ENCODE results near the gene CCDC117.
"Not testable (repeated sequence)": the region's sequence is repeated elsewhere in the genome, so short reads cannot be mapped to it uniquely, and the experiment has no call there.

Gene CCDC117

DNA sequence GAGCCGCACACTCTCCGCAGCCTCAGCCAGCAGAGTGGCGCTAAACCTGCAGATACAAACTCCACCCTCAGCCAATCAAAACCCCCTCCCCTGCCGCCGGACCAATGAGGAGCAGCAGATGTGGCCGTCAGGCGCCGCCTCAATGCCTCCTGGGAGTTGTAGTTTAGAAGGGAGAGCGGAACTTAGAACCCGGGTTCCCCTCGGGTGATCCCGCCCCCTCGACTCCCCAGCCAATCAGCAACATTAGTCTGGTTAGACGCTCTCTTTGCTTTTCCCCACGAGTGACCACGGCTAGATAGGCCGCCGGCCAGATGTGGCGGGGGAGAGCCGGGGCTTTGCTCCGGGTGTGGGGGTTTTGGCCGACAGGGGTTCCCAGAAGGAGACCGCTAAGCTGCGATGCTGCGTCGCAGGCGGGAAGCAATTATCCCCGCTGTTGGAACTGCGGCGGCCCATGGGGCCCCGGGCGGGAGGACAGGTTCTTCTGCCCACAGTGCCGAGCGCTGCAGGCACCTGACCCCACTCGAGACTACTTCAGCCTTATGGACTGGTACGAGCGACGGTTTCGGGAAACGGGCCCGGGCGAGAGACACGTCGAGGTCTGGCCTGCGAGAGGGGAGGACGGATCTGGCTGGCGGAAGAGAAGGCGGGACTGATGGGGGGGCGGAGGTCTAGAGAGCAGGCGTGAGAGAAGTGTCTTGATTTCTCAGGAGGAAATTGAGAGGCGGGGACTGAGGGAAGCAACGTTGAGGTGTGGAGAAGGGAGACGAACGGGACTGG is 30.5 kb upstream of the CCDC117 start, which contains the start of the genes CHEK2 and HSCB:
CHEK2 (minus strand) TSS at position 36 of the 777 bp plus-strand sequence. CDS start 7,099 bp downstream, outside the sequence.
HSCB (plus strand) TSS at position 255 of the 777 bp plus-strand sequence; CDS start at position 312, 57 bp downstream.
- peak within 1 kb of the TSS; percentile 96 for H3K4me3 ChIP-seq (ENCODE audit: low read length in 2 of 2)
- peak within 1 kb of the TSS; percentile 96 to 100 for H3K9ac ChIP-seq (ENCODE audit: low read length in 2 of 2)
- H3K36me3 ChIP-seq (ENCODE audit: control insufficient read depth in 2 of 2, insufficient read depth in 2 of 2, low read length in 2 of 2), result peaks cover 10 to 16% of the 10 kb centered on the region in 2 donors
- peaks cover 11% of the 10 kb centered on the region for H3K4me1 ChIP-seq (ENCODE audit: control insufficient read depth, insufficient read depth, low read length)
- no peaks in the 10 kb centered on the region for H3K27me3 ChIP-seq (ENCODE audit: control insufficient read depth in 1 of 2, insufficient read depth in 2 of 2, low read length in 2 of 2)
- H3K9me3 ChIP-seq (ENCODE audit: control insufficient read depth in 2 of 2, low read length in 2 of 2), result no peaks in the 10 kb centered on the region
- H3K27ac ChIP-seq (ENCODE audit: low read length), result peak within 1 kb of the TSS; percentile 96

- H3K27me3 ChIP-seq (ENCODE audit: control insufficient read depth in 1 of 2, insufficient read depth in 2 of 2, low read length in 2 of 2), result no peaks in the 10 kb centered on the region
- H3K27ac ChIP-seq (ENCODE audit: low read length), result peak overlapping the region; percentile 96
- H3K36me3 ChIP-seq (ENCODE audit: control insufficient read depth in 2 of 2, insufficient read depth in 2 of 2, low read length in 2 of 2), result peaks cover 16% of the 10 kb centered on the region in 2 donors
- H3K9ac ChIP-seq (ENCODE audit: low read length in 2 of 2), result peak overlapping the region; percentile 96 to 100
- peaks cover 11% of the 10 kb centered on the region for H3K4me1 ChIP-seq (ENCODE audit: control insufficient read depth, insufficient read depth, low read length)
- peak overlapping the region; percentile 96 for H3K4me3 ChIP-seq (ENCODE audit: low read length in 2 of 2)
- no peaks in the 10 kb centered on the region for H3K9me3 ChIP-seq (ENCODE audit: control insufficient read depth in 2 of 2, low read length in 2 of 2)
These were observed 29.9 kb upstream of the CCDC117 start for GRCh38 chr22:28742562-28742962.

DNA sequence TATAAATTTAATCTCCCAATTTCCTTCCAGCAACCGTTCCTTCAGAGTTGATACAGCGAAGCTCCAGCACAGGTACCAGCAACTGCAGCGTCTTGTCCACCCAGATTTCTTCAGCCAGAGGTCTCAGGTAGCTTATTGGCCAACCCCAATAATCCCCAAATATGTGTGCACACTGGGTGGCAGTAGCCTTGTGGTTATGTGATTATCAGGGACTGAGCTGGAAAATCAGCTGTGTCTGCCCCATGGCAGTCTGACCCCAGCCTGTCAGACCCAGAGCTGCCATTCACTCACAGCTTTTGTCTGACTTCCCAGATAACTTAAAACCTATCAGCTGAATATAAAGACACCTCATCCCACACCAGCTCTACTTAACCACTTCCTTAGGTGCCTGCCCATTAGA is 28.6 kb upstream of the CCDC117 start:
- H3K9ac ChIP-seq (ENCODE audit: low read length in 2 of 2), result no peak overlapping the region
- no peaks in the 10 kb centered on the region for H3K9me3 ChIP-seq (ENCODE audit: control insufficient read depth in 2 of 2, low read length in 2 of 2)
- H3K27ac ChIP-seq (ENCODE audit: low read length), result no peak overlapping the region
- peaks cover 16 to 22% of the 10 kb centered on the region in 2 donors for H3K36me3 ChIP-seq (ENCODE audit: control insufficient read depth in 2 of 2, insufficient read depth in 2 of 2, low read length in 2 of 2)
- no peak overlapping the region for H3K4me3 ChIP-seq (ENCODE audit: low read length in 2 of 2)
- H3K4me1 ChIP-seq (ENCODE audit: control insufficient read depth, insufficient read depth, low read length), result peaks cover 11% of the 10 kb centered on the region
- H3K27me3 ChIP-seq (ENCODE audit: control insufficient read depth in 1 of 2, insufficient read depth in 2 of 2, low read length in 2 of 2), result no peaks in the 10 kb centered on the region

DNA sequence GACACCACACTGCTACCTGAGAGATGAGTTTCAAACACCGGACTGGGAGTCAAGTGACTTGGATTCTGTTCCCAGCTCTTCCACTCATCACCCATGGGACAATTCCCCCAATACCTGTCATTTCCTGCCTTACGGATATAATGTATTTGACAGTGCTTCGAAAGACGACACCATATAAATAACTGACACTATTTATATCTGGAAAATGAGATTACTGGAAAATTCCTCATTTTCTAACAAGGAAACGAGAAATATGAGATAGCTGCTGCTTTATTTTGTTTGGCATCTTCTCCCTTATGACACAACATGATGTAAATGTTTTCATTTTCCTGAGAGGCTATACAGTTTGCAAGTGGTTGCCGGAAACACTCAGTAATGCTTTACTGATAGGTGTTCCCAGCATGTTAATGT is 22.0 kb upstream of the CCDC117 start:
- peaks cover 3 to 17% of the 10 kb centered on the region in 2 donors for H3K36me3 ChIP-seq (ENCODE audit: control insufficient read depth in 2 of 2, insufficient read depth in 2 of 2, low read length in 2 of 2)

GRCh38 chr22:28754512-28754911 is 18.0 kb upstream of the CCDC117 start:
- not testable (repeated sequence) for H3K36me3 ChIP-seq (ENCODE audit: control insufficient read depth in 2 of 2, insufficient read depth in 2 of 2, low read length in 2 of 2); H3K27me3 ChIP-seq (ENCODE audit: control insufficient read depth in 1 of 2, insufficient read depth in 2 of 2, low read length in 2 of 2); H3K4me3 ChIP-seq (ENCODE audit: low read length in 2 of 2); H3K9ac ChIP-seq (ENCODE audit: low read length in 2 of 2); H3K27ac ChIP-seq (ENCODE audit: low read length); H3K9me3 ChIP-seq (ENCODE audit: control insufficient read depth in 2 of 2, low read length in 2 of 2); H3K4me1 ChIP-seq (ENCODE audit: control insufficient read depth, insufficient read depth, low read length)

More for the DNA sequence above, 22.0 kb upstream of the CCDC117 start:
- H3K9ac ChIP-seq (ENCODE audit: low read length in 2 of 2), result no peak overlapping the region
- H3K9me3 ChIP-seq (ENCODE audit: control insufficient read depth in 2 of 2, low read length in 2 of 2), result no peaks in the 10 kb centered on the region
- H3K4me1 ChIP-seq (ENCODE audit: control insufficient read depth, insufficient read depth, low read length), result no peaks in the 10 kb centered on the region
- no peak overlapping the region for H3K27ac ChIP-seq (ENCODE audit: low read length)
- no peak overlapping the region for H3K4me3 ChIP-seq (ENCODE audit: low read length in 2 of 2)
- no peaks in the 10 kb centered on the region for H3K27me3 ChIP-seq (ENCODE audit: control insufficient read depth in 1 of 2, insufficient read depth in 2 of 2, low read length in 2 of 2)

DNA sequence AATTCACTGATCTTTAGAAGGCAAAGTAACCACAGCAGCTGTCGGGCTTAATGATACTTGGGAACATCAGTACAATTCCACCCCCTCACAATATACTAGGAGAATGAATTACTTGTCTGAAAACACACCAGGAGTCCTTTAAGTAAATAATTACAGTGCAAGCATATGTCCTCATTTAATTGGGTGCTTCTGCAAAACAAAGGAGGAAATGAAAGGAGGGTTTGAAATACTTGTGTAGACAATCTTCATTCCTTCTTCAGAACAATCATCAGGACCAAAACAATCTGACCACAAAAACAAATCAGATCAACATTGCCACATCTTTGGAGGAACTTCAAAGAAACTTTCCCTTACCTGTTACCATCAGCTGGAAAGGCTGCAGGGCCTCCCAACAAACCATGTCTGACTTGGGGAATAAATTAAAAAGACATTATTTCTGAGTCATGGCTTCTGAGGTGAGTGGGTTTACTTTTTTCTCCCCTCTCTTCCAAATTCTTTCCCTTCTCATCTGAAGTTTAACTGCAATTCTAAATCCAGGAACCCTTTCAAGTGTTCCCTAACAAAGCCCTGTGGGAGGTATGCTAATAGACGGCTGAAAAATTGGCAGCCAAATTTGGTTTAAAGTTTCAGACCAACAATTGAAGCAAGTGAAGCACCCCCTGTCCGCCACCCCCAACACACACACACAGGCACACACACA is 12.5 kb upstream of the CCDC117 start:
- Histone ChIP-seq H3K9ac (ENCODE audit: low read length in 2 of 2) (no peak overlapping the region), H3K27ac (ENCODE audit: low read length) (no peak overlapping the region), H3K9me3 (ENCODE audit: control insufficient read depth in 2 of 2, low read length in 2 of 2) (no peaks in the 10 kb centered on the region), H3K4me1 (ENCODE audit: control insufficient read depth, insufficient read depth, low read length) (no peaks in the 10 kb centered on the region), H3K4me3 (ENCODE audit: low read length in 2 of 2) (no peak overlapping the region), H3K27me3 (ENCODE audit: control insufficient read depth in 1 of 2, insufficient read depth in 2 of 2, low read length in 2 of 2) (no peaks in the 10 kb centered on the region), H3K36me3 (ENCODE audit: control insufficient read depth in 2 of 2, insufficient read depth in 2 of 2, low read length in 2 of 2) (no peaks in the 10 kb centered on the region)

GRCh38 chr22:28761449-28761755 is 11.1 kb upstream of the CCDC117 start:
- no peaks in the 10 kb centered on the region for H3K4me1 ChIP-seq (ENCODE audit: control insufficient read depth, insufficient read depth, low read length)
- no peak overlapping the region for H3K9ac ChIP-seq (ENCODE audit: low read length in 2 of 2)
- no peaks in the 10 kb centered on the region for H3K27me3 ChIP-seq (ENCODE audit: control insufficient read depth in 1 of 2, insufficient read depth in 2 of 2, low read length in 2 of 2)
- no peaks in the 10 kb centered on the region for H3K9me3 ChIP-seq (ENCODE audit: control insufficient read depth in 2 of 2, low read length in 2 of 2)
- no peak overlapping the region for H3K27ac ChIP-seq (ENCODE audit: low read length)
- H3K4me3 ChIP-seq (ENCODE audit: low read length in 2 of 2), result no peak overlapping the region
- no peaks in the 10 kb centered on the region for H3K36me3 ChIP-seq (ENCODE audit: control insufficient read depth in 2 of 2, insufficient read depth in 2 of 2, low read length in 2 of 2)

- not testable (repeated sequence) for H3K4me3 ChIP-seq (ENCODE audit: low read length in 2 of 2); H3K27me3 ChIP-seq (ENCODE audit: control insufficient read depth in 1 of 2, insufficient read depth in 2 of 2, low read length in 2 of 2); H3K27ac ChIP-seq (ENCODE audit: low read length); H3K9ac ChIP-seq (ENCODE audit: low read length in 2 of 2); H3K36me3 ChIP-seq (ENCODE audit: control insufficient read depth in 2 of 2, insufficient read depth in 2 of 2, low read length in 2 of 2); H3K4me1 ChIP-seq (ENCODE audit: control insufficient read depth, insufficient read depth, low read length); H3K9me3 ChIP-seq (ENCODE audit: control insufficient read depth in 2 of 2, low read length in 2 of 2)
These were observed 10.5 kb upstream of the CCDC117 start for GRCh38 chr22:28762000-28762399.

DNA sequence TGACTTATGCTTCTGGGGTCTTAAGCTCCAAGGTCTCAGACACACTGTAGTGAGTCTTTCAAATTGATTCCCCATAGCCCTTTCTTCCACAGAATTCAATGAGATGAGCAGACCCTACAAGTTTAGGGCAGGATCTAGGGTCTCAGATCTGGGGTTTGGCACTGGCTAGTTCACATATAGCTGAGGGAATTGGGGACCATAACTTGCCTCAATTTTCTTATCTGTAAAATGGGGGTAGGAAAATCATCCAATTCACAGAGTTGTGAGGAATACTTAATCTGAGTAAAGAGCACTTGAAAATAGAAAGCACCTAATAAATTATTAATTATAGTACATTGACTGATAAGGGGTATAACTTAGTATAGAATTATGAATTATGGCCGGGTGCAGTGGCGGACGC is 5.9 kb upstream of the CCDC117 start:
- H3K36me3 ChIP-seq (ENCODE audit: control insufficient read depth in 2 of 2, insufficient read depth in 2 of 2, low read length in 2 of 2), result no peaks in the 10 kb centered on the region
- H3K27me3 ChIP-seq (ENCODE audit: control insufficient read depth in 1 of 2, insufficient read depth in 2 of 2, low read length in 2 of 2), result no peaks in the 10 kb centered on the region
- no peak overlapping the region for H3K27ac ChIP-seq (ENCODE audit: low read length)
- H3K9me3 ChIP-seq (ENCODE audit: control insufficient read depth in 2 of 2, low read length in 2 of 2), result no peaks in the 10 kb centered on the region
- H3K4me3 ChIP-seq (ENCODE audit: low read length in 2 of 2), result no peak overlapping the region
- H3K9ac ChIP-seq (ENCODE audit: low read length in 2 of 2), result no peak overlapping the region
- H3K4me1 ChIP-seq (ENCODE audit: control insufficient read depth, insufficient read depth, low read length), result no peaks in the 10 kb centered on the region

- no peaks in the 10 kb centered on the region for H3K27me3 ChIP-seq (ENCODE audit: control insufficient read depth in 1 of 2, insufficient read depth in 2 of 2, low read length in 2 of 2)
- H3K36me3 ChIP-seq (ENCODE audit: control insufficient read depth in 2 of 2, insufficient read depth in 2 of 2, low read length in 2 of 2), result no peaks in the 10 kb centered on the region
- no peak overlapping the region for H3K9ac ChIP-seq (ENCODE audit: low read length in 2 of 2)
- H3K9me3 ChIP-seq (ENCODE audit: control insufficient read depth in 2 of 2, low read length in 2 of 2), result no peaks in the 10 kb centered on the region
- peaks cover 4% of the 10 kb centered on the region for H3K4me1 ChIP-seq (ENCODE audit: control insufficient read depth, insufficient read depth, low read length)
- H3K4me3 ChIP-seq (ENCODE audit: low read length in 2 of 2), result no peak overlapping the region
- no peak overlapping the region for H3K27ac ChIP-seq (ENCODE audit: low read length)
These were observed 3.6 kb upstream of the CCDC117 start for GRCh38 chr22:28768701-28769393.

Data from stomach smooth muscle (tissue), 2 donors.